ENCODE data around the gene ACKR2.

- TF ChIP-seq CTCF (IDR thresholded peaks at IDR 0.05; ENCODE audit: poor library complexity) (no peak), EZH2phosphoT487 (IDR thresholded peaks at IDR 0.05; ENCODE audit: low read depth, severe bottlenecking, unreplicated experiment) (no peak)
These were observed 18.5 kb upstream of the ACKR2 start for GRCh38 chr3:42790714-42791229.

Data from hepatocyte (in vitro differentiated cells).